Calu3 (cell line): ENCODE measurements around the gene SUGT1. TPM values are rescaled to one million over a fixed set of nuclear protein-coding genes. Genes with fewer than 3 reads are reported as not detected.

Experiments used
- BruUV-seq: library from RNA; stranded (reverse); fragments of 400-500 nt; replicated peaks from 2 replicates; lab custom pipeline; 2021; lab: Mats Ljungman, UMichigan
- CTCF ChIA-PET: fragments of 300-600 bp; sonication (Branson Sonifier 250); formaldehyde crosslinking; loops from one replicate; lab custom pipeline; 2022; ENCODE audit warnings: antibody characterized with exemption; lab: Charles Lee
- DNase-seq: peaks from one replicate; pipeline ENCODE4 v3.0.0; 2022
- H3K27ac Mint-ChIP-seq: one replicate; pipeline ENCODE4 v1.8.0; 2022; ENCODE audit warnings: mixed read lengths; ENCODE audit not compliant: unreplicated experiment
- H3K27me3 Mint-ChIP-seq: one replicate; pipeline ENCODE4 v1.8.0; 2022; ENCODE audit warnings: mixed read lengths; ENCODE audit not compliant: unreplicated experiment
- H3K36me3 Mint-ChIP-seq: one replicate; pipeline ENCODE4 v1.8.0; 2022; ENCODE audit warnings: mild to moderate bottlenecking, moderate library complexity, mixed read lengths; ENCODE audit not compliant: insufficient read depth, unreplicated experiment
- H3K4me1 Mint-ChIP-seq: one replicate; pipeline ENCODE4 v1.8.0; 2022; ENCODE audit warnings: mild to moderate bottlenecking, low read depth, mixed read lengths; ENCODE audit not compliant: unreplicated experiment
- H3K4me3 Mint-ChIP-seq: one replicate; pipeline ENCODE4 v1.8.0; 2022; ENCODE audit warnings: mild to moderate bottlenecking, low read depth, moderate library complexity, mixed read lengths; ENCODE audit not compliant: unreplicated experiment
- H3K9me3 Mint-ChIP-seq: one replicate; pipeline ENCODE4 v1.8.0; 2022; ENCODE audit warnings: low read depth, mixed read lengths; ENCODE audit not compliant: unreplicated experiment
- CTCF ChIP-seq: fragments of 200-600 bp; IDR thresholded peaks from one replicate; pipeline ENCODE4 v1.8.0; 2022; ENCODE audit warnings: antibody characterized with exemption; ENCODE audit not compliant: unreplicated experiment
- intact Hi-C: fragments of 100-400 bp; cut with micrococcal nuclease; formaldehyde crosslinking; loops from one replicate; pipeline ENCODE4 v1.10.0; 2022; ENCODE audit not compliant: unreplicated experiment
- total RNA-seq: library from RNA; stranded (reverse); gene quantifications from 2 replicates; pipeline ENCODE4 v1.2.3, GENCODE V29; 2022

SUGT1 gene
- total RNA-seq, 1 experiment from 2014 or later = 58.4 TPM

GRCh38 chr13:52739468-52740071 lies 86.9 kb downstream of the SUGT1 start, which contains the start of gene CNMD:
TSS of gene CNMD (minus strand) at chr13:52739820. CDS start at chr13:52739701, 119 bp downstream.
- CTCF ChIA-PET = no interaction called here
- no peak within 1 kb of the TSS for H3K4me3 Mint-ChIP-seq
- intact Hi-C loops = no loop called here

GRCh38 chr13:52743569-52743968 lies 90.9 kb downstream of the SUGT1 start:
- H3K36me3 Mint-ChIP-seq = no peaks in the 10 kb centered on the region
- no peak for DNase-seq
- no peaks in the 10 kb centered on the region for H3K9me3 Mint-ChIP-seq
- no peak for TF ChIP-seq CTCF
- no peak overlapping the region for H3K27ac Mint-ChIP-seq
- no TSS peak for BruUV-seq
- peaks cover 92% of the 10 kb centered on the region for H3K27me3 Mint-ChIP-seq
- intact Hi-C loops = no loop called here
- H3K4me3 Mint-ChIP-seq = no peak overlapping the region
- no peaks in the 10 kb centered on the region for H3K4me1 Mint-ChIP-seq
- CTCF ChIA-PET = interaction anchor here (1.4 kb wide), 1 partner anchor 225 kb away, joined by 3 read pairs; no protein-coding TSS in a partner anchor

More at GRCh38 chr13:52739468-52740071, 86.9 kb downstream of the SUGT1 start, which contains the start of gene CNMD:
- Mint-ChIP-seq H3K9me3 (no peaks in the 10 kb centered on the region), H3K4me1 (no peaks in the 10 kb centered on the region), H3K27ac (no peak within 1 kb of the TSS), H3K27me3 (peaks cover 64% of the 10 kb centered on the region), H3K36me3 (no peaks in the 10 kb centered on the region)
- no TSS peak for BruUV-seq
- TF ChIP-seq CTCF = no peak
- no peak for DNase-seq

- Mint-ChIP-seq H3K36me3 (no peaks in the 10 kb centered on the region), H3K27me3 (peaks cover 93% of the 10 kb centered on the region), H3K9me3 (no peaks in the 10 kb centered on the region), H3K27ac (no peak overlapping the region), H3K4me3 (no peak overlapping the region), H3K4me1 (no peaks in the 10 kb centered on the region)
- CTCF ChIA-PET = interaction anchor here (1.4 kb wide), 1 partner anchor 224 kb away, joined by 3 read pairs; no protein-coding TSS in a partner anchor
- BruUV-seq = no TSS peak
- no peak for TF ChIP-seq CTCF
- intact Hi-C loops = loop anchor here (1.0 kb wide), 1 partner anchor 65 kb away; no protein-coding TSS in a partner anchor
- no peak for DNase-seq
These were observed 91.4 kb downstream of the SUGT1 start for GRCh38 chr13:52743988-52744387.

GRCh38 chr13:52744842-52745375 lies 92.3 kb downstream of the SUGT1 start:
- Mint-ChIP-seq H3K4me1 (no peaks in the 10 kb centered on the region), H3K9me3 (no peaks in the 10 kb centered on the region), H3K36me3 (no peaks in the 10 kb centered on the region), H3K27me3 (peaks cover 94% of the 10 kb centered on the region), H3K4me3 (no peak overlapping the region), H3K27ac (no peak overlapping the region)
- DNase-seq = no peak
- no peak for TF ChIP-seq CTCF
- intact Hi-C loops = loop anchor here (1.0 kb wide), 1 partner anchor 64 kb away; no protein-coding TSS in a partner anchor
- no TSS peak for BruUV-seq
- CTCF ChIA-PET = interaction anchor here (0.6 to 1.4 kb wide), 4 partner anchors 23 to 835 kb away, joined by 3 read pairs; no protein-coding TSS in a partner anchor
